GM23338 (cell line): ENCODE results near the gene CDK13. TPM values are rescaled to one million over a fixed set of nuclear protein-coding genes. Genes with fewer than 3 reads are reported as not detected.
A peak's percentile ranks its signal among the peaks of the same experiment; 100 is the strongest.

ENCODE experiments used
- ATAC-seq: fragments of 200-7000 bp; cut with Tn5 transposase; 3 replicates; pipeline ENCODE4 v1.9.1; 2020
- DNase-seq: peaks from one replicate; pipeline ENCODE4 v3.0.0-alpha.2; 2015; ENCODE audit warnings: low spot score
- H2AFZ ChIP-seq: fragments of 200-600 bp; sonication (generic); 2 replicates; pipeline ENCODE4 v1.8.0; 2016; ENCODE audit warnings: antibody characterized with exemption, mild to moderate bottlenecking, moderate library complexity
- H3F3A ChIP-seq: fragments of 200-600 bp; sonication (generic); replicated peaks from 2 replicates; pipeline ENCODE4 v1.8.0; 2017; ENCODE audit warnings: antibody characterized with exemption, mixed run types, low read depth
- H3K27ac ChIP-seq: fragments of 200-600 bp; sonication (generic); 2 replicates; pipeline ENCODE4 v1.6.1; 2016; ENCODE audit warnings: low read depth
- H3K27me3 ChIP-seq: fragments of 200-600 bp; sonication (generic); 2 replicates; pipeline ENCODE4 v1.8.0; 2016; ENCODE audit warnings: mild to moderate bottlenecking, mixed run types, moderate library complexity; ENCODE audit not compliant: insufficient read depth
- H3K36me3 ChIP-seq: fragments of 200-600 bp; sonication (generic); 2 replicates; pipeline ENCODE4 v1.8.0; 2016; ENCODE audit warnings: mild to moderate bottlenecking; ENCODE audit not compliant: insufficient read depth
- H3K4me1 ChIP-seq: fragments of 200-600 bp; sonication (generic); 2 replicates; pipeline ENCODE4 v1.8.0; 2016; ENCODE audit warnings: mild to moderate bottlenecking, moderate library complexity; ENCODE audit not compliant: insufficient read depth
- H3K4me2 ChIP-seq: fragments of 200-600 bp; sonication (generic); 2 replicates; pipeline ENCODE4 v1.7.1; 2017; ENCODE audit warnings: mixed run types
- H3K4me3 ChIP-seq: fragments of 200-600 bp; sonication (generic); 2 replicates; pipeline ENCODE4 v1.6.1; 2016; ENCODE audit warnings: mixed run types
- H3K79me2 ChIP-seq: fragments of 200-600 bp; sonication (generic); replicated peaks from 2 replicates; pipeline ENCODE4 v1.8.0; 2017; ENCODE audit warnings: mild to moderate bottlenecking; ENCODE audit not compliant: insufficient read depth
- H3K9me2 ChIP-seq: fragments of 200-600 bp; sonication (generic); 2 replicates; pipeline ENCODE4 v1.8.0; 2017; ENCODE audit not compliant: insufficient read depth
- H4K20me1 ChIP-seq: fragments of 200-600 bp; sonication (generic); replicated peaks from 2 replicates; pipeline ENCODE4 v1.8.0; 2017; ENCODE audit warnings: mild to moderate bottlenecking; ENCODE audit not compliant: insufficient read depth
- H3K27ac Mint-ChIP-seq: 2 replicates; pipeline ENCODE4 v1.8.0; 2020; ENCODE audit warnings: inconsistent platforms, mild to moderate bottlenecking, moderate library complexity, mixed read lengths
- H3K27me3 Mint-ChIP-seq: 3 replicates; pipeline ENCODE4 v1.8.0; 2022; ENCODE audit warnings: low read depth, mild to moderate bottlenecking, moderate library complexity, mixed read lengths, inconsistent platforms; ENCODE audit not compliant: insufficient read depth, poor library complexity
- H3K36me3 Mint-ChIP-seq: 3 replicates; pipeline ENCODE4 v1.8.0; 2021; ENCODE audit warnings: low read depth, mild to moderate bottlenecking, inconsistent platforms, moderate library complexity, mixed read lengths
- H3K4me1 Mint-ChIP-seq: 3 replicates; pipeline ENCODE4 v1.8.0; 2020; ENCODE audit warnings: mild to moderate bottlenecking, inconsistent platforms, mixed read lengths
- H3K4me3 Mint-ChIP-seq: 3 replicates; pipeline ENCODE4 v1.8.0; 2021; ENCODE audit warnings: moderate library complexity, mild to moderate bottlenecking, inconsistent platforms, mixed read lengths
- H3K9me3 Mint-ChIP-seq: 3 replicates; pipeline ENCODE4 v1.8.0; 2020; ENCODE audit warnings: moderate library complexity, mild to moderate bottlenecking, inconsistent platforms, mixed read lengths
- CREB1 ChIP-seq: fragments of 250-450 bp; sonication (Bioruptor Pico); IDR thresholded peaks from 2 replicates; pipeline ENCODE4 v1.5.0; 2020; ENCODE audit warnings: low read depth, mild to moderate bottlenecking, moderate library complexity
- ETS1 ChIP-seq: IDR thresholded peaks from 2 replicates; pipeline ENCODE4 v1.6.1; 2016; ENCODE audit warnings: antibody characterized with exemption
- EZH2 ChIP-seq: fragments of 200-600 bp; sonication (generic); IDR thresholded peaks from one replicate; pipeline ENCODE4 v1.8.0; 2017; ENCODE audit warnings: antibody characterized with exemption, mild to moderate bottlenecking, low read depth; ENCODE audit not compliant: unreplicated experiment
- EZH2phosphoT487 ChIP-seq: fragments of 200-600 bp; sonication (generic); IDR thresholded peaks from one replicate; pipeline ENCODE4 v1.8.1; 2018; ENCODE audit warnings: antibody characterized with exemption; ENCODE audit not compliant: unreplicated experiment
- NANOG ChIP-seq: IDR thresholded peaks from 2 replicates; pipeline ENCODE4 v1.6.1; 2016; ENCODE audit warnings: antibody characterized with exemption, borderline replicate concordance
- REST ChIP-seq: IDR thresholded peaks from one replicate; pipeline ENCODE4 v1.6.1; 2018; ENCODE audit warnings: antibody characterized with exemption; ENCODE audit not compliant: unreplicated experiment
- STAT1 ChIP-seq: IDR thresholded peaks from one replicate; pipeline ENCODE4 v1.6.1; 2016; ENCODE audit warnings: antibody characterized with exemption; ENCODE audit not compliant: unreplicated experiment
- ZNF114 ChIP-seq: fragments of 250-450 bp; sonication (Bioruptor Pico); IDR thresholded peaks from 2 replicates; pipeline ENCODE4 v1.5.0; 2020; ENCODE audit warnings: mild to moderate bottlenecking, moderate library complexity
- ZNF331 ChIP-seq: fragments of 250-450 bp; sonication (Bioruptor Pico); IDR thresholded peaks from 2 replicates; pipeline ENCODE4 v1.5.0; 2020; ENCODE audit warnings: low read depth, mild to moderate bottlenecking, moderate library complexity
- polyA plus RNA-seq: library from polyadenylated mRNA; unstranded; fragments of >200 nt; fragmentation: Nextera tagmentation; extraction: Ambion mirVana; gene quantifications from 2 replicates; pipeline ENCODE4 v1.2.1, GENCODE V29; 2016
- total RNA-seq: library from RNA; depleted of rRNA; stranded (reverse); fragments of >200 nt; shearing (Covaris generic); gene quantifications from 2 replicates; pipeline ENCODE4 v1.2.3, GENCODE V29; 2014
- TF ChIP-seq, protein P1 (sequence below): fragments of 250-450 bp; sonication (Bioruptor Pico); IDR thresholded peaks from 2 replicates; pipeline ENCODE4 v1.5.0; 2020; ENCODE audit warnings: mild to moderate bottlenecking, moderate library complexity

CDK13 gene
- total and polyA plus RNA-seq, 2 experiments from 2014 or later: 39.4 to 80.2 TPM

DNA sequence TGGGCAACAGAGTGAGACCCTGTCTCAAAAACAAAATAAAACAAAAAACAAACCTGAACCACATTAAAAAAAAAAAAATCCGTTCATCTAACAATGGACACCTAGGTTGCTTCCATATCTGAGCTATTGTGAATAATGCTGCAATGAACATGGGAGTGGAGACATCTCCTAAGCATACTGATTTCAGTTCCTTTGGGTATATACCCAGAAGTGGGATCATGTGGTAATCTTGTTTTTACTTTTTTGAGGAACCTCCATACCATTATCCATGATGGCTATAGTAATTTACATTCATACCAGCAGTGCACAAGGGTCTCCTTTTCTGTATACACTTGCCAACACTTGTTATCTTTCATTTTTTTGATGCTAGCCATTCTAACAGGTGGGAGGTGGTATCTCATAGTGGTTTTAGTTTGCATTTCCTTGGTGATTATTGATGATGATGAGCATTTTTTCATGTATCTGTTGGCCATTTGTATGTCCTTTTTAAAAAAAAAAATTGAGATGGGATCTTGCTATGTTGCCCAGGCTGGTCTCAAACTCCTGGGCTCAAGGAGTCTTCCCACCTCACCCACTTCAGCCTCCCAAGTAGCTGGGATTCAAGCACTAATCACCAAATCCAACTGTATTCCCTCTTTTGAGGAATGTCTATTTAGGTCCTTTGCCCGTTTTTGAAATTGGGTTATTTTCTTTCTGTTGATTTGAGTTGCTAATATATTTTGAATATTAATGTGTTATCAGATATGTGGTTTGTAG, 17.5 kb downstream of the CDK13 start:
- H3K4me1 Mint-ChIP-seq: peaks cover 34% of the 10 kb centered on the region
- no peak overlapping the region for H3K4me3 ChIP-seq
- peaks cover 27% of the 10 kb centered on the region for H3K36me3 Mint-ChIP-seq
- ATAC-seq (no peak), DNase-seq (no peak)
- H3K27me3 Mint-ChIP-seq: peaks cover 7% of the 10 kb centered on the region
- no peaks in the 10 kb centered on the region for H3K9me2 ChIP-seq
- H3F3A ChIP-seq: no peaks in the 10 kb centered on the region
- peaks cover 1% of the 10 kb centered on the region; the same call in 1 of the 2 replicates for H4K20me1 ChIP-seq
- H3K27ac Mint-ChIP-seq: no peak overlapping the region
- peaks cover 28% of the 10 kb centered on the region for H3K4me1 ChIP-seq
- H2AFZ ChIP-seq: no peak overlapping the region
- no peaks in the 10 kb centered on the region for H3K36me3 ChIP-seq
- no peak overlapping the region for H3K4me2 ChIP-seq
- TF ChIP-seq, protein P1, sequence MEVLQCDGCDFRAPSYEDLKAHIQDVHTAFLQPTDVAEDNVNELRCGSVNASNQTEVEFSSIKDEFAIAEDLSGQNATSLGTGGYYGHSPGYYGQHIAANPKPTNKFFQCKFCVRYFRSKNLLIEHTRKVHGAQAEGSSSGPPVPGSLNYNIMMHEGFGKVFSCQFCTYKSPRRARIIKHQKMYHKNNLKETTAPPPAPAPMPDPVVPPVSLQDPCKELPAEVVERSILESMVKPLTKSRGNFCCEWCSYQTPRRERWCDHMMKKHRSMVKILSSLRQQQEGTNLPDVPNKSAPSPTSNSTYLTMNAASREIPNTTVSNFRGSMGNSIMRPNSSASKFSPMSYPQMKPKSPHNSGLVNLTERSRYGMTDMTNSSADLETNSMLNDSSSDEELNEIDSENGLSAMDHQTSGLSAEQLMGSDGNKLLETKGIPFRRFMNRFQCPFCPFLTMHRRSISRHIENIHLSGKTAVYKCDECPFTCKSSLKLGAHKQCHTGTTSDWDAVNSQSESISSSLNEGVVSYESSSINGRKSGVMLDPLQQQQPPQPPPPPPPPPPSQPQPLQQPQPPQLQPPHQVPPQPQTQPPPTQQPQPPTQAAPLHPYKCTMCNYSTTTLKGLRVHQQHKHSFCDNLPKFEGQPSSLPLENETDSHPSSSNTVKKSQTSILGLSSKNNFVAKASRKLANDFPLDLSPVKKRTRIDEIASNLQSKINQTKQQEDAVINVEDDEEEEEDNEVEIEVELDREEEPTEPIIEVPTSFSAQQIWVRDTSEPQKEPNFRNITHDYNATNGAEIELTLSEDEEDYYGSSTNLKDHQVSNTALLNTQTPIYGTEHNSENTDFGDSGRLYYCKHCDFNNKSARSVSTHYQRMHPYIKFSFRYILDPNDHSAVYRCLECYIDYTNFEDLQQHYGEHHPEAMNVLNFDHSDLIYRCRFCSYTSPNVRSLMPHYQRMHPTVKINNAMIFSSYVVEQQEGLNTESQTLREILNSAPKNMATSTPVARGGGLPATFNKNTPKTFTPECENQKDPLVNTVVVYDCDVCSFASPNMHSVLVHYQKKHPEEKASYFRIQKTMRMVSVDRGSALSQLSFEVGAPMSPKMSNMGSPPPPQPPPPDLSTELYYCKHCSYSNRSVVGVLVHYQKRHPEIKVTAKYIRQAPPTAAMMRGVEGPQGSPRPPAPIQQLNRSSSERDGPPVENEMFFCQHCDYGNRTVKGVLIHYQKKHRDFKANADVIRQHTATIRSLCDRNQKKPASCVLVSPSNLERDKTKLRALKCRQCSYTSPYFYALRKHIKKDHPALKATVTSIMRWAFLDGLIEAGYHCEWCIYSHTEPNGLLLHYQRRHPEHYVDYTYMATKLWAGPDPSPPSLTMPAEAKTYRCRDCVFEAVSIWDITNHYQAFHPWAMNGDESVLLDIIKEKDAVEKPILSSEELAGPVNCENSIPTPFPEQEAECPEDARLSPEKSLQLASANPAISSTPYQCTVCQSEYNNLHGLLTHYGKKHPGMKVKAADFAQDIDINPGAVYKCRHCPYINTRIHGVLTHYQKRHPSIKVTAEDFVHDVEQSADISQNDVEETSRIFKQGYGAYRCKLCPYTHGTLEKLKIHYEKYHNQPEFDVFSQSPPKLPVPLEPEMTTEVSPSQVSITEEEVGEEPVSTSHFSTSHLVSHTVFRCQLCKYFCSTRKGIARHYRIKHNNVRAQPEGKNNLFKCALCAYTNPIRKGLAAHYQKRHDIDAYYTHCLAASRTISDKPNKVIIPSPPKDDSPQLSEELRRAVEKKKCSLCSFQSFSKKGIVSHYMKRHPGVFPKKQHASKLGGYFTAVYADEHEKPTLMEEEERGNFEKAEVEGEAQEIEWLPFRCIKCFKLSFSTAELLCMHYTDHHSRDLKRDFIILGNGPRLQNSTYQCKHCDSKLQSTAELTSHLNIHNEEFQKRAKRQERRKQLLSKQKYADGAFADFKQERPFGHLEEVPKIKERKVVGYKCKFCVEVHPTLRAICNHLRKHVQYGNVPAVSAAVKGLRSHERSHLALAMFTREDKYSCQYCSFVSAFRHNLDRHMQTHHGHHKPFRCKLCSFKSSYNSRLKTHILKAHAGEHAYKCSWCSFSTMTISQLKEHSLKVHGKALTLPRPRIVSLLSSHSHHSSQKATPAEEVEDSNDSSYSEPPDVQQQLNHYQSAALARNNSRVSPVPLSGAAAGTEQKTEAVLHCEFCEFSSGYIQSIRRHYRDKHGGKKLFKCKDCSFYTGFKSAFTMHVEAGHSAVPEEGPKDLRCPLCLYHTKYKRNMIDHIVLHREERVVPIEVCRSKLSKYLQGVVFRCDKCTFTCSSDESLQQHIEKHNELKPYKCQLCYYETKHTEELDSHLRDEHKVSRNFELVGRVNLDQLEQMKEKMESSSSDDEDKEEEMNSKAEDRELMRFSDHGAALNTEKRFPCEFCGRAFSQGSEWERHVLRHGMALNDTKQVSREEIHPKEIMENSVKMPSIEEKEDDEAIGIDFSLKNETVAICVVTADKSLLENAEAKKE (CRISPR knock-in tag): no peak
- TF ChIP-seq EZH2: no peak
- TF ChIP-seq STAT1: no peak
- TF ChIP-seq ZNF331: no peak
- no peak for TF ChIP-seq REST
- no peak for TF ChIP-seq ZNF114 (CRISPR knock-in tag)
- no peak for TF ChIP-seq NANOG
- TF ChIP-seq ETS1: no peak
- TF ChIP-seq EZH2phosphoT487: no peak
- TF ChIP-seq CREB1: no peak
- peak overlapping the region; percentile 79; the same call in 1 of the 2 replicates for H3K27ac ChIP-seq
- H3K4me3 Mint-ChIP-seq: no peak overlapping the region
- no peaks in the 10 kb centered on the region for H3K27me3 ChIP-seq
- H3K79me2 ChIP-seq: peaks cover 99% of the 10 kb centered on the region
- H3K9me3 Mint-ChIP-seq: peaks cover 26% of the 10 kb centered on the region
